Upper lobe of right lung (tissue), 1 donor: ENCODE measurements around the gene GABRD. TPM values are rescaled to one million over a fixed set of nuclear protein-coding genes. Genes with fewer than 3 reads are reported as not detected.

Source experiments
- ATAC-seq: fragments of 200-7000 bp; cut with Tn5 transposase; one replicate; pipeline ENCODE4 v1.9.1; 2020; ENCODE audit warnings: mild to moderate bottlenecking, moderate library complexity
- DNase-seq: peaks from one replicate; pipeline ENCODE4 v3.0.0-alpha.2; 2020
- H3K27ac ChIP-seq: fragments of 200-600 bp; one replicate; pipeline ENCODE4 v1.8.0; 2022
- H3K27me3 ChIP-seq: fragments of 200-600 bp; one replicate; pipeline ENCODE4 v1.8.0; 2022; ENCODE audit warnings: mild to moderate bottlenecking
- H3K36me3 ChIP-seq: fragments of 200-600 bp; one replicate; pipeline ENCODE4 v1.8.0; 2022
- H3K4me1 ChIP-seq: fragments of 200-600 bp; one replicate; pipeline ENCODE4 v1.8.0; 2022
- H3K4me3 ChIP-seq: fragments of 200-600 bp; one replicate; pipeline ENCODE4 v1.8.0; 2022; ENCODE audit warnings: mild to moderate bottlenecking
- H3K9me3 ChIP-seq: fragments of 200-600 bp; one replicate; pipeline ENCODE4 v1.8.0; 2022
- CTCF ChIP-seq: fragments of 200-600 bp; IDR thresholded peaks from one replicate; pipeline ENCODE4 v1.8.0; 2022; ENCODE audit warnings: antibody characterized with exemption
- intact Hi-C: fragments of 100-400 bp; cut with DNase I; formaldehyde crosslinking; loops from one replicate; pipeline ENCODE4 v1.11.0; 2022
- total RNA-seq: library from RNA; stranded (reverse); fragmentation: NEBNext Ultra II Directional; extraction: Animal tissue kit (Norgen Biotek cat#: 25700); gene quantifications from one replicate; pipeline ENCODE4 v1.2.1, GENCODE V29; 2021
- donor health status: DM: no; HTN: yes; CAD: no; lungs with severe emphysema.

GABRD gene
- total RNA-seq, 1 donor from 2014 or later: 2.9 TPM

GRCh38 chr1:2027961-2028583 is 8.9 kb downstream of the GABRD start:
- ATAC-seq (no peak), DNase-seq (no peak)
- intact Hi-C loops: no loop called here
- no peak for TF ChIP-seq CTCF
- Histone ChIP-seq H3K9me3 (no peaks in the 10 kb centered on the region), H3K4me3 (no peak overlapping the region), H3K27ac (no peak overlapping the region), H3K4me1 (peaks cover 9% of the 10 kb centered on the region), H3K27me3 (peaks cover 13% of the 10 kb centered on the region), H3K36me3 (no peaks in the 10 kb centered on the region)

- no peak for ATAC-seq
These were observed 9.9 kb downstream of the GABRD start for GRCh38 chr1:2028870-2029560.

GRCh38 chr1:2029561-2029960 is 10.4 kb downstream of the GABRD start:
- no peak for ATAC-seq
- no peak for DNase-seq
- H3K9me3 ChIP-seq: no peaks in the 10 kb centered on the region
- intact Hi-C loops: no loop called here
- no peak for TF ChIP-seq CTCF
- peaks cover 3% of the 10 kb centered on the region for H3K27me3 ChIP-seq
- peaks cover 9% of the 10 kb centered on the region for H3K4me1 ChIP-seq
- H3K27ac ChIP-seq: no peak overlapping the region
- no peak overlapping the region for H3K4me3 ChIP-seq
- no peaks in the 10 kb centered on the region for H3K36me3 ChIP-seq

More at GRCh38 chr1:2028870-2029560, 9.9 kb downstream of the GABRD start:
- Histone ChIP-seq H3K4me3 (no peak overlapping the region), H3K9me3 (no peaks in the 10 kb centered on the region), H3K4me1 (peaks cover 9% of the 10 kb centered on the region), H3K27me3 (peaks cover 8% of the 10 kb centered on the region), H3K27ac (no peak overlapping the region), H3K36me3 (no peaks in the 10 kb centered on the region)
- no peak for DNase-seq
- no peak for TF ChIP-seq CTCF
- intact Hi-C loops: no loop called here

GRCh38 chr1:2030076-2030871 is 11.1 kb downstream of the GABRD start:
- no peaks in the 10 kb centered on the region for H3K36me3 ChIP-seq
- H3K4me3 ChIP-seq: no peak overlapping the region
- H3K9me3 ChIP-seq: no peaks in the 10 kb centered on the region
- ATAC-seq: no peak
- peaks cover 9% of the 10 kb centered on the region for H3K4me1 ChIP-seq
- no peaks in the 10 kb centered on the region for H3K27me3 ChIP-seq
- TF ChIP-seq CTCF: no peak
- DNase-seq: no peak
- intact Hi-C loops: no loop called here
- no peak overlapping the region for H3K27ac ChIP-seq

- ATAC-seq (no peak), DNase-seq (no peak)
- intact Hi-C loops: no loop called here
- Histone ChIP-seq H3K9me3 (no peaks in the 10 kb centered on the region), H3K27me3 (no peaks in the 10 kb centered on the region), H3K27ac (no peak overlapping the region), H3K4me3 (no peak overlapping the region), H3K4me1 (no peaks in the 10 kb centered on the region), H3K36me3 (no peaks in the 10 kb centered on the region)
- TF ChIP-seq CTCF: no peak
These were observed 12.7 kb downstream of the GABRD start for GRCh38 chr1:2031546-2032540.
